Stimulated activated CD8-positive, alpha-beta memory T cell treated with anti-CD3 and anti-CD28 coated beads, Interleukin-4, amount 100 ng/mL, for 1 hour (primary cell): Measurements from ENCODE around the gene TCF12.
"Not testable (repeated sequence)": the region's sequence is repeated elsewhere in the genome, so short reads cannot be mapped to it uniquely, and the experiment has no call there.

Source experiments
- DNase-seq, 2 donors: peaks; one replicate each; pipeline ENCODE4 v3.0.0-alpha.2; 2020; ENCODE audit warnings: low read depth in 2 of 2, low spot score in 1 of 2

Gene TCF12

DNA sequence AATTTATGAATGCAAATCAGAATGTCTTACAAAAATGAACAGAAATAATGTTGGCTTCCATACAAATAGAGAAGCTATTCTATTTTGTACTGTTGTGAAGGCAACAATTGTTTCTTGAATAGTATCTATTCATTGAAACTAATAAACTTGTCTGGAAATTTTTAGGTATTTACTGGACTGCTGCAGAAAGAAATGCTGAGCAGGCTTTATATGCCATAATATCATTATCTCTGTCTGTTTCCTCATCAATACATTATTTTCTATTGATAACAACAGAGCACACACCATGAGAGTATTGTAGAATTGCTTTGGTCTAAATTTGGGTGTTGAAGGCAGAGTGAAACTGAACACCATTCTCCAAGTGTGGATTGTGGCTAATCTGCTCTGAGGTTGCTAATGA, 241.3 kb downstream of the TCF12 start:
- no peak for DNase-seq

DNA sequence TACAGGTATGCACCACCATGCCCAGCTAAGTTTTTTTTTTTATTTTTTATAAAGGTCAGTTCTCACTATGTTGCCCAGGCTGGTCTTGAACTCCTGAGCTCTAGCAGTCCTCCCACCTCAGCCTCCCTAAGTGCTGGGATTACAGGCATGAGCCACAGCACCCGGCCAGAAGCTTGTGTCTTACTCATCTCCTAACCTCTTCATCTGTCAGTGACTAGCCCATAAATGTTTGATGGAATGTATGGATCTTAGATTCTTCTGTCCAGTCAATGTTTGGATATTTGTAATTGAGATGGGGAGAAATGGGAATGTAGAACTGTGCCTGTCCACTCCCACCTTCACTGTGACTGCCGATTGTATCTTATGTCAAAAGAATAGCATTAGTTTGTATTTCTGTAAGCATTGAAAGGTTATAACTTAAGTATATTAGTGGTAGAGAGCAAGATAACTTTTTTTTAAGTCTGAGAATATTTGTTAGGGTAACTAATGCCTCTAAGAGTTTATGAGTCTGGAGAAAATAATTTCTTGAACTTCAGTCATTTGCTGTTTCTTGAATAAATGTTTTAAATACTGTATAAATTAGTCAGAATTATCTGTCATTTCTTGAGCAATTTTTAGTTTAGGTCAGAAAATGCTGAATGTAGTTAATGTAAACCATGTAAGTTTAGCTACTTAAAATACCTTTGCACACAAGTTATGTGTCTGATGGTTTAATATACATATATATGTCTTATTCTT, 242.5 kb downstream of the TCF12 start:
- no peak for DNase-seq

DNA sequence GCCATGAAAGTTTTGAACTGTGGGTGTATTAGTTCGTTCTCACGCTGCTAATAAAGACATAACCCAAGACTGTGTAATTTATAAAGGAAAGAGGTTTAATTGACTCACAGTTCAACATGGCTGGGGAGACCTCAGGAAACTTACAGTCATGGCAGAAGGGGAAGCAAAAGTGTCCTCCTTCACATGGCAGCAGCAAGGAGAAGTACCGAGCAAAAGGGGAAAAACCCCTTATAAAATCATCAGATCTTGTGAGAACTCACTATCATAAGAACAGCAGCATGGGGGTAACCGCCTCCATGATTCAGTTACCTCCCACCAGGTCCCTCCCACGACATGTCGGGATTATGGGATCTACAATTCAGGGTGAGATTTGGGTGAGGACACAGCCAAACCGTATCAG, 245.8 kb downstream of the TCF12 start:
- DNase-seq: not testable (repeated sequence)

DNA sequence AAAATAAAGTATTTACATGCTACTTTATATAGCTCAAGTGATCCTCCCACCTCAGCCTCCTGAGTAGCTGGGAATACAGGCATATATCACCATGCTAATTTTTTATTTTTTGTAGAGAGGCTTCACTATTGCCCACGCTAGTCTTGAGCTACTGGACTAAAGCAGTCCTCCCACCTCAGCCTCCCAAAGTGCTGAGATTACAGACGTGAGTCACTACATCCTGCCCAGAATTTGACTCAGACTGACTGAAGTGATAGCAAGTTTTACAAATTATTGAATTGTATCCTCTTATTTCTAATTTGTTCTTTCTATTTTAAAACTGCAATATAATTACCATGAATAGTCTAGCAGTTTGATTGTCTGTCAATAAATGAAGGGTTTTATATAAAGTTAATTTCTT, 247.5 kb downstream of the TCF12 start:
- no peak for DNase-seq

DNA sequence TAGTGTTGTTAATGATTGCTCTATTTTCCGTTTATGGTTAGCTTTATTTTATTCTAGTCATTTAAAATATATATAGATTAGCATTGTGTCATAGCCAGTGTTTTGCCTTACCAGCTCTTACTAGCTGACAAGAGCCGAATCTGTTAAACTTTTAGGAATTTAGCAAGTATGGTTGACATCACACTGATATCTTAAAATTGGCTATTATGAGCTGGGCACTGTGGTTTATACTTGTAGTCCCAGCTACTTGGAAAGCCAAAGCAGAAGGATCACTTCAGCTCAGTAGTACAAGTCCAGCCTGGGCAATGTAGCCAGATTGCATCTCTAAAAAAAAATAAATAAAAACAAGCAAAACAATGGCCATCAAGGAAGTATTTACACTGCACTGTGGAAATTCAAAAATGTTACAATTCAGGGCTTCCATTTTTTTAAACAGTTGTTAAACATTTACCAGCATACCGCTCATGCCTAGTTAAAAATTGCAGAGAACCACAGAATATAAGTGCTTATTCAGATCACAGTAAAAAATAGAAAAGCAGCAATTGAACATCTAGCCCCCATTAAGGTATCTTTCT, 249.5 kb downstream of the TCF12 start:
- DNase-seq: no peak

DNA sequence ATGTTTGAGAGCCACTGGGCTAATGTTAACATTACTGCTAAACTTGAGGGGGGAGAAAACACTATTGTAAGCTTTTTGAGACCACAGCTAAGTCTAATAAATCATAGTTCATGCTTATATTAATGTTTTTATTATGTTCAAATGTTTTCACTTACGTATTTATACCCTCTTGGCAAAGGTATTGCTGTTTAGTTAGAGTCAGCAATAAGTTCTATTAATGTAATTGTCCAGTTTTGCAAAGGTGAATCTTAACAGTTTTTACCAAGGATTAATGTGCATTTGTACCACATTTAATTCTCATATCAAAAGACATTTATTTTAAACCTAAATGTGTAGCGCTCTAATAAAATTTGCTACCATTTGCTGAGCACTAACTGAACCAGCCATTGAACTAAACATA, 251.2 kb downstream of the TCF12 start:
- no peak for DNase-seq

DNA sequence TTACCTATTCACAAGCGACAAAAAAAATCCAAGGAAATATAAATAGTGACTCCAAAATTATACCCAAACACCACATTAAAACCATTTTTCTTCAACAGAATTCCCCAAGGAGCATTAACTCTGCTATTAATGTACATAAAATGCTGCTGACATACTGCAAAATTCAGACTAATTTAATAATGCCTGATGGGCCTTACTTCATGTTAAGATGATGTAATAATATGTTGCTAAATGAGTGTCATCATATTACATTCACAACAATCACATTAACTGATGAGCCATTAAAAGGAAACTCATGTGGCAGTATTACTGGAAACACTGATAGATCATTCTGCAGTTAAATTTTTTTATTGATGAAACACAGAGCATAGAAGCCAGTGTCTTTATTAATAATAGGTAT, 253.0 kb downstream of the TCF12 start:
- no peak for DNase-seq

DNA sequence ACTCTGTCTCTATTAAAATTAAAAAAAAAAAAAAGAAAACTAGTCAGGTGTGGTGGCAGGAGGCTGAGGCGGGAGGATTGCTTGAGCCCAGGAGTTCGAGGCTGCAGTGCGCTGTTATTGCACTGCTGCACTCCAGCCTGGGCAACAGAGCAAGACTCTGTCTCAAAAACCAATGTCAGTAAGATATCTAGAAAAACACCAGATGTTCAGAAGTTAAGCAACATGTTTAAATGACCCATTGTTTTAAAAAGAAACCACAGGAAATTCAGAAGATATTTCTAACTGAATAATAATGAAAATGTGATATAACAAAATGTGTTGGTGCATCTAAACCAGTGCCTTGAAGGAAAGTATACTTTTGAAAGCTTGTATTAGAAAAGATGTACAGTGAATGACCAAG, 254.5 kb downstream of the TCF12 start:
- no peak for DNase-seq

DNA sequence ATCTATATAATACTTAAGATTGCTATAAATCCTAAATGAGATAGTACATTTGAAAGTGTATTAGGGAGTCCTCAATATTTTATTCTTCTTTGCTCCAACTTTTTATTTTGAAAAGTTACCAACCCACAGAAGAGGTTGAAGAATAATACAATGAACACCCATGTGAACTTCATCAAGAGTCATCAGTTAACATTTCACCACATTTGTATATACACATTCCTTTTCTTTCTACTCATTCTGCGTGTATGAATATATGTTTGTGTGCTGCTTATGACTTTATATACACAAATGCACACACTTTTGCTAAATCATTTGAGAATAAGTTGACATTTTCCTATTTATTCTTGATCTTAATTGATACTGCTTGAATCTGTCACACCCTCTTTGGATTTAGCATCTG, 264.6 kb downstream of the TCF12 start:
- no peak for DNase-seq

DNA sequence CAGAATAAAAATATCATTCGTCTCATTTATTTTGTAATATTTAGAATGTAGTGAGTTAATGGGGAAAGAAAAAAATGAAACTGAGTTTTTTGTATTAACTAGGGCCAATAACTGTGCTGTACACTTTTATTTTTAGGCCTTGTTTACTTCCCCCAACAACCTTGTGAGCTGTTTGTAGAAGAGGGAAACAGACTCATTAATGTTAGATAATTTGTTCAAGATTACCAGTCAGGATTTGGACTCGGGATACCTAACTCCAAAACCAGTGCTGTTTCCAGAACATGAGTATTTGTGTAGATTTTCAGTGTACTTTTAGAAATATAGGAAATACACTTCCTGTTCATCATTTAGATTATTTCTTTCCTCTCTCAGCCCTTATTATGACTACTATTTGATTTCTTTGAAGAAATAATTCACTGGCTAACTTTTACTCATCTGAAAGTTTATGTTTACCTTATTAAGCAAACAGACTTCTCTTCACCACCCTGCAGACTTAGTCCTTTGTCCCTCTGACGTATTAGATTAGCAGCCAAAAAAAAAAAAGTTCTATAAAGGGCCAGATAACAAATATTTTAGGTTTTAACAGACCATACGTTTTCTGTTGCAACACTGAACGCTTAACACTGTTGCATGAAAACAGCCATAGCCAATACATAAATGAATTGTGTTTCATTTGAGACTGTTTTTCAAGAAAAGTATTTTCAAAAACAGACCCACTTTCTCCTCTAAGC, 265.3 kb downstream of the TCF12 start:
- DNase-seq: no peak

DNA sequence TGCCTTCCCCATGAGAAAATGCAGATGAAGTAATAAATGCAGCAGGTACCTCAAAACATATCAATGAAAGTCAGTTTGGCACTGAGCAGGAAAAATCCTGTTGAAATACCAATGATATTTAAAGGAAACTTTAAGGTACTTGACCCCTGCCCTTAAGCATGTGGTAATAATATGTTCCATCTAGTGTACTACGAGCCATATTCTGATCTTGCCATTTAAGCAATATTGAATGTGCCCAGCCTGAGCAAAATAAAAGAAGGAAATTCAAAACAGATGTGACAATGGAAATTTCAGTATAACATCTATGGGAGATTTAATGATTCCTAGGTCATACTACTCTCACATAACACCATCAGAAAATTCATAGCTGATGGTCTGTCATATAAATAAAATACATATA, 266.1 kb downstream of the TCF12 start:
- DNase-seq: no peak

DNA sequence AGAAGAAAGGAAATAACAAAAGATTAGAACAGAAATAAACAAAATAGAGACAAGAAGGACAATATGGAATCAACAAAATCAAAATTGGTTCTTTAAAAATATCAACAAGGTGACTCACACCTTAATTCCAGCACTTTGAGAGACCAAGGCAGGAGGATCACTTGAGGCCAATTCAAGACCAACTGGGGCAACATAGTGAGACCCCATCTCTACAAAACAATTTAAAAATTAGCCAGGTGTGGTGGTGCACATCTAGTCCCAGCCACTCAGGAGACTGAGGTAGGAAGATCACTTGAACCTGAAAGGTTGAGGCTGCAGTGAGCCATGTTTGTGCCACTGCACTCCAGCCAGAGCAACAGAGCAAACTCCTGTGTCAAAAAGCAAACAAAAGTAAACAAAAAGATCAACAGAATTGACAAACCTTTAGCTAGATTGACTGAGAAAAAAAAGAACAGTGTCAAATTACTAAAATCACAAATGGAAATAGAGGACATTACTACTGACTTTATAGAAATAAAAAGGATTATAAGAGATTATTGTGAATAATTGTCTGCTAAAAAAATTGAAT, 267.1 kb downstream of the TCF12 start:
- DNase-seq: no peak

DNA sequence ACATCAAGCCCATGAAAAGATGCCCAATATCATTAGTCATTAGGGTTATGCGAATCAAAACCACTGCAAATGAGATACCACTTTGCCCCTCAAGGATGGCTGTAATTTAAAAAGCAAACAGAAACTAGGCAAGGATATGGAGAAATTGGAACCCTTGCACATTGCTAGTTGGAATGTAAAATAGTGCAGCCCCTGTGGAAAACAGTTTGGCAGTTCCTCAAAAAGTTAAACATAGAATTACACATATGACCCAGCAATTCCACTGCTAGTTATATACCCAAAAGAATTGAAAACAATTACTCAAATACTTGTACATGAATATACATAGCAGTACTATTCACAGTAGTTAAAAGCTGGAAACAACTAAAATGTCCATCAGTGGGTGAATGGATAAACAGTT, 271.0 kb downstream of the TCF12 start:
- DNase-seq: no peak

DNA sequence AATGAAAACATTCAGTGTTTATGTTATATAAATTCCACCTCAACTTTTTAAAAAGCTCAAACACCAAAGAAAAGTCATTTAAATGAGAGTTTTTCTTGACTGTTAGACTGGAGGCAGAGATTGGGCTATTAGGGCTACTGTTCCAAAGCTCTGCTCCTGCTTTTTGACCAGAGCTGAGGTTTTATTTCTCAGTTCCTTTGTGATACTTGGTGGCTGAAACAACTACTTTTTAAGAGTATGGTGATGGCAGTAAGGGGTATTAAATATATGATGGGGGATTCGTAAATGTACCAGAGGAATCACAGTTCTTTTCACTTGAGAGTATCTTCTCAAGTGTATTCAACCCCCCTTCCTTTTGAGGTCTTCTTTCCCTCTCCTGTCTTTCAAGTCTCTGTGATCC, 271.8 kb downstream of the TCF12 start:
- DNase-seq: no peak

DNA sequence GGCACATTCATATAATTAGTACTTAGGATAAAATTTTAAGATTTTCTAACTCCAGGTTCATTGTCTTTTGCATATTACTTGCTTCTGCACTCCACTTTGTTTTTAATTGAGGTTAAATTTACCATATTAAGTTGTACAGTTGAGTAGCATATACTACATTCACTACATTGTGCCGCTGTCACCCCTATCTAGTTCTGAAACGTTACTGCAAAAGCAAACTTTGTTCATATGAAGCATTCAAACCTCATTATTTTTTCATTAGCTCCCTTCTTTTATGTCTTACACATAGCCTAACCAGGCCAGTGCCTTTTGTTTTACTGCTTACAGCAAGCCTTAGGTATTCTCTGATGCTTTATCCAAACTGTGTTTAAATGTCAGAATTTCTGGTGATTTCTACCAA, 274.7 kb downstream of the TCF12 start:
- no peak for DNase-seq

DNA sequence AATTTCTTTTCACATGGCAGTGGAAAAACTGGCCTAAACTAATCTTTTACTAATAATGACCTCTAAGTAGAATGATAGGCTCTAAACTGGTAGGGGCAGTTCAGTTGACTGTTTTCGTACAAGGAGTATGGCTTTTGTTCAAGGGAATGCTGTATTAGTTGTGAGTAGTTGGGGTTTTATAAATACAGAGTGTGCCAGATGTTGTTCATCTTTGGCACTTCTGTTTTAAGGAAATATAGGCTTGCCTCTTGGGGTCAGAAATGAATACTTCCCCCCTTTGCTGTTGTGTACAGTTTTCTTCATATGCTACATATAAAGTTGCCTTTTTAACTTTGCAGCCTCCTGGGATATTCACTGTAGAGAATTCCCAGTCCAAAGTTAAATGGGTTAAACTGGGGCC, 276.9 kb downstream of the TCF12 start:
- no peak for DNase-seq

DNA sequence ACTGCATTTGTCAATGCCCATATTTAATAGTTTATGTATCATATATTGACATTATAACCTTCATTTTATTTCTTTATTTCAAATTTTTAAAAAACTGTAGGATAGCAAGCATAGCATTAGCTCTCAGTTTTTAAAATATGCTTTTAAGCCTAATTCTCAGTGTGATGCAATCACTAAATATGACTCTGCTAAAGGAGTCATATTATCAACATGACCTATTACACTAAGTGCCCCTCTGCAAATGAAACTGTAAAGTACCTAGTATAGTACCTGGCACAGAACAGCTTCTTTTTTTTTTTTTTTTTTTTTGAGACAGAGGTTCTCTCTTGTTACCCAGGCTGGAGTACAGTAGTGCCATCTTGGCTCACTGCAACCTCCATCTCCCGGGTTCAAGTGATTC, 278.4 kb downstream of the TCF12 start:
- DNase-seq: no peak

DNA sequence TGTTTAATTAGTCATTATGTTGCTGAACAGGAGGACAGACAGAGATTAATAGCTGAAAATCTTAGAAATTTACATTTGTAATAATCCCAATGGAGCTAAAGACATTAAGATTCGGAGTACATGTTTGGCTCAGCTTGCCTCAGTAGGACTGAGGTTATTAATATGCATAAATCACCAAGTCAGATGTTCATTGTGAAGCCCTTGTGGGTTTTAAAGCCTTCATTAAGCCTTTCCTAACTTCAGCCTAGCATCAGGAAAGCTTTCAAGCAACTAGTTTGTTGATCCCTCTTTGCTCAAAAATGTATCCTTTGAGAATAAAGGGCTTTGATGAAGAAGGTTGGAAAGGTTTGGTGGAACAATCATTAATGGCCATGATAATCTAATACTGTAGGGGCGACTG, 279.7 kb downstream of the TCF12 start:
- DNase-seq: no peak

DNA sequence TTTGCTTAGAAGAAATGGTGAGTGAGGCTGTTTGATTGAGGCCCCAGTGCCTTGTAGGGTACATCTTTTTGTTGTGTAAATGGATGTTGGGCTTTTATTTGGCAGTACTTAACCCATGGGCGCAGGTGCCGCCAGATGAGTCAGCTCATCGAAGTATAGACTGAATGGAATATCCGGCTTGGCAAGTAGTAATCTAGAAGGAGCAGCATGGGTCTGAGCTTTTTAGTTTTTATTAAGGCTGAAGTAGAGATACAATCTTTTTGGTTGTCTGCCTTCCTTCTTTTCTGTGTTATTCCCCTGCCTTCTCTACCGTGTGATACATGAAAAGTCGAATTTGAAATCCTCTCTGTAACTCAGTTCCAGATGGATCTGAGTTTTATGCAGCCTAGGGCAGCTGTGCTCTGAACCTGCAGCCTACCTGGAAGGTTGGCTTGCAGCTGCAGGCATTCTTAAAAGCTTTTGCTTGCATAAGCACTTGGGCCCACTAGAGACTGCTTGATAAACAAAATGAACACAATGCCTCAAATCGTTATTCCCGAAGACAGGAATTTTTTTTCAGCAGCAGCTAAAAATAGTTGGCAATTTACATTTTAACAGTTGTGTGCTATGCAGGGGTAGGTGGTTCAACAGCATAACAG, 280.3 kb downstream of the TCF12 start:
- no peak for DNase-seq

DNA sequence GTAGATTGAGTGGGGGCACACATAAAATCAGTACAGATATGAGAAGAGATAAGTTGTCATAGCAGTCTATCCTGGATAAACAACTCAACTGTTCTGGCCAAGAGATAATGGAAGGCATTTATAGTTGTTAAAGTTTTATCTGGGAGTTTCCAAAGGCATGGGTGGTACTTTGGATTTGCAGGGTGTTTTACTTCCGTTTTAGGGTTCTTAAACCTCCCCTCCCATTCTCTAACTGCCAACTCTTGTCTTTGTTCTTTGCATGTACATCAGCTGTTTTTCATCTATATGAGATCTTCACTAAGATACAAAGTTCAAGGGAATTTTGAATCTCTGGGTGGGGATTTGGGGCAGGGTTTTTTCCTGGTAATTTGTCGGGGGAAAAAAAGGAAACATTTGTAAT, 283.1 kb downstream of the TCF12 start:
- no peak for DNase-seq

DNA sequence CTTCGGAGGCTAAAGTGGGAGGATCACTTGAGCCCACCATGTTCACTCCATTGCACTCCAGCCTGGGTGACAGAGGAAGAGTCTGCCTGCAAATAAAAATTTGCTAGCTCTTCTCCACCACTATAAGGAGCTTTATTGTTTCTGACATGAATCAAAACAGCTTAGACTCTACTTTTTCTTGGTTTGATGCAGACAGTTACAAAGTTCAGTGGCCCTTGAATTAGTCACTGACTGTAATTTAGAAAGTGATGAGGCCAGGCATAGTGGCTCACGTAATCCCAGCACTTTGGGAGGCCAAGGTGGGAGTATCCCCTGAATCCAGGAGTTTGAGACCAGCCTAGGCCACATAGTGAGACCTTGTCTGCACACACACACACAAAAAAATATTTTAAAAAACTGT, 285.5 kb downstream of the TCF12 start:
- DNase-seq: no peak
